Measurements from ENCODE around the gene SAP30.

- no peak for TF ChIP-seq CTCF (IDR thresholded peaks at IDR 0.05; ENCODE audit: low read length)
- no peak for TF ChIP-seq EZH2 (IDR thresholded peaks at IDR 0.05; ENCODE audit: borderline replicate concordance, low read length)
These were observed 40.2 kb upstream of the SAP30 start for GRCh38 chr4:173330590-173330989.

All from OCI-LY1 (cell line).